NCI-H2171 treated with DMSO at 0.1 percent for 48 hours (cell line): ENCODE results near the gene SPTSSB.

ENCODE experiments used
- DNase-seq: peaks from one replicate; lab custom pipeline; 2025; lab: John Stamatoyannopoulos, UW

Gene SPTSSB

DNA sequence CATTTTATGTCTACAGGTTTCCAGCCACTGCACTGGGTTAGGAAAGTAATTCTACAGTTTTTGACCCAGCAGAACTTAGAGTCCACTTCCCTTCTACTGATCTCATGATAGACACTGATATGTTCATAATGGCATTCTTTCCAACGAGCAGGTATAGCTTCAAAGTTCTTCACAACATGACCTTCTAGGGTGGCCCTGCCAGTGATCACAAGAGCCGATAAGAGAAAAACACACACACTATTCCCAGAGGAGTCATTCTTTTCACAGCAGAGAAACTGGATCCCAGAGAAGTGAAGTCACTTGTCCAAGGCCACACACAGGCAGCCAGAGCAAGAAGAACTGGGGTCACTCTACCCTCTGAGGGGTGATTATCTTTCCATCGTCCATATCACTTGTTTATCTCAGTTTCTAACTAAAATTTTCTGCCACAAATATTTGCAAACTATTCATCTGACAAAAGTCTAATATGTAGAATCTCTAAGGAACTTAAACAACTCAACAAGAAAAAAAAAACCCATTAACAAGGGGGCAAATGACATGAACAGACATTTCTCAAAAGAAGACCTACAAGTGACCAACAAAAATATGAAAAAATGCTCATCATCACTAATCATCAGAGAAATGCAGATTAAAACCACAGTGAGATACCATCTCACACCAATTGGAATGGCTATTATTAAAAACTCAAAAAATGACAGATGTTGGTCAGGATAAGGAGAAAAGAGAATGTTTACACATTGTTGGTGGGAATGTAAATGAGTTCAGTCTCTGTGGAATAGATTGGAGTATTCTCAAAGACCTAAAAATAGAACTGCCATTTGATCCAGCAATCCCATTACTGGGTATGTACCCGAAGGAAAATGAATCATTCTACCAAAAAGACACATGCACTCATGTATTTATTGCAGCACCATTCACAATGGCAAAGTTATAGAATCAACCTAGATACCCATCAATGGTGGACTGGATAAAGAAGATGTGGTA lies 31.5 kb downstream of the SPTSSB start:
- peak; percentile 62 for DNase-seq

DNA sequence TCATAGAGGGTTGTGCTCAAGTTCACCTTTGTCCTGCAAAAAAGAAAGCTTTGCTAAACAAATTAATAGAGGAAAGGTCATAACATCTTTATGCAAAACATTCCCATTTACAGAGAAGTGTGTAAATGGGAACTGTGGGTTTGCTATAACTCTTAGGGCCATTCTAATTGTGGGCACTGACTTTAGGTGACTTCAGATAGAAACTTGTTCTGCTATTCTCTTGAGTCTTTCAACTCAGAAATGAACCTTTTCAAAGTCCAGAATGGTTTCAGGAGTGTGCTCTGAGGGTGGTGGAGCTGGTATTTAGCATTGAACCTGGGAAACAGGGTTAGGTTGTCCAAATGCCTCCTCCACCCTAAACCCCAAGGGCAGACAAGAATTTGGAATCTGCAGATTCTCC lies 34.0 kb downstream of the SPTSSB start:
- no peak for DNase-seq

DNA sequence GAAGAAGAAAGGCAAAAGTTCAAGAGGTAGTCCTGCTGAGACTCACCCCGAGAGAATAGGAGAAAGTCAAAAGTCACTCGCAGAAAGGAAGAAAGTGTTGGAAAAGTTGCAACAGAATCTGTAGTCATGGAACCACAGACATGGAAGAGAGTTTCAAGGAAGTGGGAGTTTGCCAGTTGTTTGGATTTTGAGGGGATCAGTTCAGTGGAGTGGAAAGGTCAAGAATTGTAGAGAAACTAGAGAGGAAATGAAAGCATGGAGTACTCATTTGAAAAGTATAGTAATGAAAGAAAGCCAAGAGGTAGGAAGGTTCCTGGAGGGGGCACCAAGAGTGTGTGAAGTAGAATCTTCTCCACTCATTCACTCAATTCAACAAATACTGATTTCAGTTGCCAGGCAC lies 34.7 kb downstream of the SPTSSB start:
- no peak for DNase-seq

DNA sequence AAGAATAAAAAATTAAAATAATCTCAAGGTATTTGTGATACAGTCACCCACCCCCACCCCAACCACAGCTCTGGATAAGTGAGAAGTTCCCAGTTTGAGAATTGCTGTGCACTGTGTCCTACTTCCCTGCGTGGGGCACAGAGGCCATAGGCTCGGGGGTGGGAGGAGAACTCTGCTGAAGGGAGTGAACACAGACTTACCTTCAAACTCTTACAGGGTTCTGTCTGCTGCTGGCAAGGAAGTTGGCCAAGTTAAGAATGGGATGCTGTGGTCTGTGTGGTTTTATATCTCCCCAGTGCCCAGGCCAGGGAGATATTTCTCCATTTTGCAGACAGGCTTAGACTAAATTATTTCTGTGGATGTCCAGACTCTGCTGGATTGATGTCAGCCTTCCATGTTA lies 37.6 kb downstream of the SPTSSB start:
- no peak for DNase-seq

DNA sequence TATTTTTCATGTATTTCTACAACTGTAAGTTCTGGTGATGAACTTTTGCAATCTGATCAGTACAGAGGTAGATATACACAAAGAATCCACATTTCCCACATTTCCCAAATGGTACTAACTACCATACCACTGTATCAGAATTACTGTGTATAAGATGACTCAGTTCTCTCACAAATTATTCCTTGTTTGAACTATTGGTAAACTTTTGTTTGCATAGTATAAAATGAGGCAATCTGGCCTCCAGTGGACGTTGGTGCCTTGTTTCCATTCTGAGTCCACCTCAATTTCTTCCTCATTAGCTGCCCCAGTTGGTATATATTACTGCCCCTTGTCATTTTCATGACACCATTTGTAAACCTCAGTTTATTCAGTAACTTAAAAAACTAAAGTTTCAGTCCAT lies 38.5 kb downstream of the SPTSSB start:
- no peak for DNase-seq

DNA sequence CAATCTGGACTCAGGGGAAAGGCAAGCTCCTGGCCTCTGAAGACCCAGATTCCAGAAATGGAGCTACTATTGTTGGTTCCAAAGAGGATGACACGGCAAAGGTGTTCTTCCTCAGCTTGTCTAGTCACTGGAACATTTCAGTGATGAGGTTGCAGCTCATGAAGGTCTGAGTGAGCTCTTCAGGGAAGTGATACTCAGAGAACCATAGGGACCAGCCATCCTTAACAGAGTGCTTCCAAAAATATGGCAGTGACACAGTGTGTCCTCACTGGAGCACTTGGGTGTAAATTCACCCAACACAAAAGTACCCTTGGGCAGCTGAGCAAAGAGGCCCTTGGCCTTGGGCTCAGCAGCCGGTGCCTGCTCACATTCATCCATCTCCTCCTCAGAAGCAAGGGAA lies 46.3 kb downstream of the SPTSSB start:
- no peak for DNase-seq

DNA sequence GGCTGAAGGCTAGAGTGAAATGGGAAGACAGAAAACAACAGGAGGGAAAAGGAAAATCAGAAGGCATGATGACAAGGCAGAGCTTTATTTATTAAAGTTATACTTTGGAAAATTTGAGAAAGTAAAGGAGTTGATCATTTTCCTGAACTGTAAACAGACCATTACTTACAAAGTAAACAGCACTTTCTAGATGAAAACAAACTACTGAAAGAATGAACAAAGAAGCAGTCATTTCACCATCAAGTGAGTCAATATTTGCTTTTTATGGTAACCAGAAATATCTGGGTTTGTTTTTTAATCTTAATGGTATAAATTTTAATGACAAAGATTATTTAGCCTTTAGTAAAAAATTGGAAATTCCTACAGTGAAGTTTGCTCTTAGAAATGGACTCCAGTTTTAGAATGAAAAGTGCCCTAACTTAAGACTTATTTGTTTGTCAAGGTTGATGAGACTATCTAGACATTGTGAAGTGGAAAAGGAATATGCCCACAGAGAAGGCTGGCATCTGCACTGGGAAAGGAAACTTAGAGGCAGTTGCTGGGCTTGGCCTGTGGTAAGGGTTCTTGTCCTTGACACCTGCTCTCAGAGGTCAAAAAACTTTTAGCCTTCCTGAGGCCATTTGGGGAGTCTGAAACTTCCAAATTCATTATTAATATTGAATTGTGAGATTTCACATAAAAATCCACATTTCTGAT lies 47.2 kb downstream of the SPTSSB start:
- no peak for DNase-seq

DNA sequence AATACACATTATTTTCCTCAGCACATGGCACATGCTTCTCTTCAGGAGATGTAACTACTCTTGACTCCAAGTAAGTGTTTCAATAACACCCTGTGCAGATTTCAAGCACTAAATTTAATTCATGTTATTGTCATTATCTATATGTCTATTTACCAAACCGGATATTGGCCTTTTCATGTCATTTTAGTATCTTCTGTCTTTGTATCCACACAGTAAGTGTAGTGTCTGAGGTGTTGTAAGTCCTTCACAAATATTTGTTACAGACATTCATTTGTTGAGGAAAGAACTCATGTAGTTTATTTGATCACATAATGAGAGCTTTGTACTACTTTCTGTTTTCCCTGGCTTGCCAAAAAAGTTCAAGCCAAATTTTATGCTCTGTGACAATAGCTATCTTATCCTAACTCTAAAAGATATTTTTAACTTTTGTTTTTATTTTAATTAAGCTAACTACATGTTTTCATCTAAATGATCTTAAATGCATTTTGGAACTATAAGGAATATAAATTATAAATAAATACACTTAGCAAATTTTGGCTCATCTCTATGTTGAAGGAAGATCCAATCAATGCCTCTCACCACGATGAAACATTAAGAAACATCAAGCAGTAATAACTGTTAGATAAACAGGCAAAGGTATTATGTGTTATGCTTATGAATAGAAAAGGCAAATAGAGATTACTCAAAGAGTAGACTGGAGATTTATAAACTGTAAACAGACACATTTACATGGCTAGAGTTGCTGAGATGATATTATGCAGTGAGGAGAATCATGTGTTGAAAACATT lies 48.3 kb downstream of the SPTSSB start:
- no peak for DNase-seq

DNA sequence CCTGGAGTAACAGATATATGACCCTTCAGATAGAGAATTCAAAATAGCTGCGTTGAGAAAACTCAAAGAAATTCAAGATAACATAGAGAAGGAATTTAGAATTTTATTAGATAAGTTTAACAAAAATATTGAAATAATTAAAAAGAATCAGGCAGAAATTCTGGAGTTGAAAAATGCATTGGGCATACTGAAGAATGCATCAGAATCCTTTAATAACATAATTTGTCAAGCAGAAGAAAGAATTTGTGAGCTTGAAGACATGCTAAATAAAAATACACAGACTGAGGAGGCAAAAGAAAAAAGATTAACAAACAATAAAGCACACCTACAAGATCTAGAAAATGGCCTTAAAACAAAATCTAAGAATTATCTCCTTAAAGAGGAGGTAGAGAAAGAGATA lies 50.5 kb downstream of the SPTSSB start:
- no peak for DNase-seq

DNA sequence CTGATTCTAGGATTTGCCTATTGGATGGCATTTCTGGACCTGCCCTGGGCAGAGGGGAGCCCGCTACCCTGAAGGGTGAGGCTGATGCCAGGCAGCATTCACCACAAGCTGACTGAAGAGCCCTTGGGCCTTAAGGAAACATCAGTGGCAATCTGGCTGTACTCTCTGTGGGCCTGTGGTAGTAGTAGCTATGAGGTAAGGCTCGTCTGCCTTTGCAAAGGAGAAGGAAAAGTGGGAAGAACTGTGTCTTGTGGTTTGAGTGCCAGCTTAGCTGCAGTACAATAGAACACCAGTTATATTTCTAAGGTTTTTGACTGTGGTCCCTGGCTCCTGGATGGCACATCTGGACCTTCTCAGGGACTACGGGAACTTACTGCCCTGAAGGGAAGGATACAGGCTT lies 51.5 kb downstream of the SPTSSB start:
- no peak for DNase-seq

DNA sequence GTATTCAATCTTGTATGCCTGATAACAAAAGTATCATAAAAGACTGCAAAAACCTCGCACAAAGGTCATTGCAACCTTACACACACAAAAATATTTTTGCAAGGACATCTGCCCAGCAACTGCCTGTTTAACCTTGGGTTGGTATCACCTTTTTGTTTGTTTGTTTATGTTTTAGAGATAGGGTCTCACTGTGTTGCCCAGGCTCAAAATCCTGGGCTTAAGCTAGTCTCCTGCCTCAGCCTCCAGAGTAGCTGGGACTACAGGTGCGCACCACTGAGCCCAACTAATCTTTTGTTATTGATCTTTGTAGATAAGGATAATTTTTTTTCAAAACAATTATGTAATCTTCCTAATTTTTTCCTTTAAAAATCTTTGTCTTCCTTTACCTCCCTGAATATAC lies 54.2 kb downstream of the SPTSSB start:
- DNase-seq = no peak

DNA sequence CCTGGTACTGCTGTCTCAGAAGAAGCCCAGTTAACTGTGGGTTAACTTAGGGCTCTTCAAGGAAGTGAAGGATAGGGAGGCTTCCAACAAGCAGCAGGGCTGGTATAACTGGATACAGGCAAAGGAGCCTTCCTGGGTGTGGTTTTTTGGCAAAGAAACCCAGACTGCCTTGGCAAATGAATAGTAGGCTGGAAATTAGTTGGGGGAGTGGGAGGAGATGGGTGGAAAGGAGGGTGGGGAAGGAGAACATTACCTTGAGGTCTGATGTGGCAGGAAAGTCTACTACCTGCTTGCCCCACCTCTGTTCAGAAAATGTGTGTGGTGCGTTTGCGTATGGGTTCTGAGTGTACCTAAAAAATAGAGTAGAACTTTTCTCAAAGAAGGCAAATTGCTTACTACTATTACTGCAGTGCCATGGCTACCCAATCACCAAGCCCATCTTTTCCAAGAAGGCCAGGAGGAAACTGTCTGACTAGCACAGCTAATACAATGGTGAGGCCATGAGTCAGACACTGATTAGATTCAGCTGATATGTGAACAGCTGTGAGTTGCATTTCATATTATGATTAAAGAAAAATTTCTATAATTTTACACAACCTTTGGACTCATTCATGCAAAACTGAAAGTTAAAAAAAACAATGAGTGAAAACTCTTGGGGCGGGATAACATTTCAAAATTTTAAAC lies 55.2 kb downstream of the SPTSSB start:
- no peak for DNase-seq

DNA sequence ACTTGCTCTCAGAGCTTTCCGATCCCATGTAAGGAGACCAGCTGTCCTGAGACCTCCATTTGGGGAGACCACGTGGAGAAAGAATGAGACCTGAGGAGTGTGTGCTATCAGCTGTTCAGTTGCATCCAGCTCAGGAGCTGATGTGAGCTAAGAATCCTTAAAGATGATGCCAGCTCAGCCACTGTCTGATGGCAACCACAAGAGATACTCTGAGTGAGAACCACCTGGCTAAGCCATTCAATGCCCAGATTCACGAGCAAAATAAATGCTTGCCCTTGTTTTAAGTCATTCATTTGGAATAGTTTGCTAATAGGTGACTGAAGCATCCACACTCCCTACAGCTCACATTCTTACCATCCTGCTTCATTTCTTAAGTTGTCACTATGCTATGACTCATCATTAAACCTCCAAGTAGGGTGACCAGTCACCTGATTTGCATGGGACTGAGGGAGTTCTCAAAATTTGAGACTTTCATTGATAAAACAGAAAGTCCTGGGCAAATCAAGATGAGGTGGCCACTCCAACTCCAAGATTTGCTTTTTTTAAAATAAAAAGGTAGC lies 56.4 kb downstream of the SPTSSB start:
- DNase-seq = no peak

DNA sequence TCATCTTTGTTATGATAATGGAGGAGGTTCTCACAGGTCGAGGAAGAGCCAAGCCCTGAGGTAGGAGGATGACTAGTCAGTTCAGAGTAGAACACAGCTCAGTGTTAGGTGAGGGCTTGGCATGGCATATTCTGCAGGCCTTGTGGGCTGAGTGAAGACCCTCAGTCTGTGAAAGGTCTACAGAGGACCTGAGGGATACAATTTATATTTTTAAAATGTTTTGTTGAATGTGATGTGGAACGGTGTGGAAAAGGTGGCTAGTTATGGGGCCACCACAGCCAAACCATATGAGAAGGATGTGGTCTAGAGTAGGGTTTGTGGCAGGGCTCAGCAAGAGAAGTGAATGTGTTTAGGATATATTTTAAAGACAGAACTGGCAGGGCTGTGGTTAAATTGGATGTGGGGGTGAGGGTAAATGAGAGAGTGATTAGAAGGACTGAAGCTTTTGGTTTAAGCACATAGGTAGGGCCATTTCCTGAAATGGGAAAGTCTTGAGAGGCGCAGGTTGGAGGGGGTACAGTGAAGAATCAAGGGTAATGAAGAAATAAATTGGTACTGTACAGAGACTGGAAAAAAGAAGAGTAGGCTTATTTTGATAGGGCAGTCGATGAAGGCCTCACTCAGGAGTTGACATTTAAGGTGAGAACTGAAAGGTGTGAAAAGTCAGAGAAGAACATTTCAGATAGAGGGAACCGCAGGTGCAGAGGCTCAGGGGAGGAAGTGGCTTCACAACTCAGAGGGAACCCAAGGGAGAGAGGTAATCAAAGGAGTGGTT lies 60.5 kb downstream of the SPTSSB start:
- DNase-seq = no peak

DNA sequence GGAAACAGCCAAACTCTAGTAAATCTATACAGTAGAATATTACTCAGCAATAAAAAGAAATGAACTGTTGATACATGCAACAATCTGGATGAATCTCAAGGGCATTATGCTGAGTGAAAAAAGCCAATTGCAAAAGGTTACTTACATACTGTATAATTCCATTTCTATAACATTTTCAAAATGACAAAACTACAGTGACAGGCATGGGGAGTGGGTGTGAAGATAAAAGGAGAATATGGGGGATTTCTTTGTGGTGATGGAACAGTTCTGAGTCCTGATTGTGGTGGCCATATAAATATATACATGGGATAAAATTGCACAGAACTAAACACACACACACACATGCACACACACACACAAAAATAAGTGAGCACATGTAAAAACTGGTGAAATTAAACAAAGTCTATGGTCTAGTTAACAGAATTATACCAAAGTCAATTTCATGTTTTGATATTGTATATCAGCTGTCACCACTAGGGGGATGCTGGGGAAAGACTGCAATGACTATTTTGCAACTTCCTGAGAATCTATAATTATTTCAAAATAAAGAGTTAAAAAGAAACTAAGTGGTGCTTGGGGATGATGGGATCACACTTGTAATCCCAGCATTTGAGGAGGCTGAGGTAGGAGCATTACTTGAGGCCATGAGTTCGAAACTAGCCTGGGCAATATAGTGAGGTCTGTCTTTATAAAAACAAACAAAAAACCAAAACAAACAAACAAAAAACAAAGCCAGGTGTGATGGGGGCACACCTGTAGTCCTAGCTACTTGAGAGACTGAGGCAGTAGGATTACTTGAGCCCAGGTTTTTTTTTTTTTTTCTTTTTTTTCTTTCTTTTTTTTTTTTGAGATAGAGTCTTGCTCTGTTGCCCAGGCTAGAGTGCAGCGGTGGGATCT lies 66.0 kb downstream of the SPTSSB start:
- no peak for DNase-seq

DNA sequence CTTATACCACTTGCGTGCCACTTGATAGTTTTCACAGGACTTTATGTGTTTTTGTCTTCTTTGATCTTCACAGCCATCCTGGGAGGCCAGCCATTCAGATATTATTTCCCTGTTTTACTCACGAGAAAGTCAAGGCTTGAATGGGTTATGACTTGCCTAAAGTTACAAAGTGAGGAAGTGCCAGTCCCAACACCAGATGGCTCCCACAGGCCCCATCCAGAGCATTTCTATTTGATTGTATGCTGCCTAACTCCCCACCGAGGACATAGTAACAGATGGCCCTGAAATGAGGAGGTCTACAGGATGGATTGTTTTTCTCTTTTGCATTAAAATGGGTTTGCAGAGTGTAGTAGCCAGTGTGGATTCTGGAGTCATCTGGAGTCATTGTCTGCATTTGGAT lies 74.5 kb downstream of the SPTSSB start:
- peak; percentile 94 for DNase-seq

DNA sequence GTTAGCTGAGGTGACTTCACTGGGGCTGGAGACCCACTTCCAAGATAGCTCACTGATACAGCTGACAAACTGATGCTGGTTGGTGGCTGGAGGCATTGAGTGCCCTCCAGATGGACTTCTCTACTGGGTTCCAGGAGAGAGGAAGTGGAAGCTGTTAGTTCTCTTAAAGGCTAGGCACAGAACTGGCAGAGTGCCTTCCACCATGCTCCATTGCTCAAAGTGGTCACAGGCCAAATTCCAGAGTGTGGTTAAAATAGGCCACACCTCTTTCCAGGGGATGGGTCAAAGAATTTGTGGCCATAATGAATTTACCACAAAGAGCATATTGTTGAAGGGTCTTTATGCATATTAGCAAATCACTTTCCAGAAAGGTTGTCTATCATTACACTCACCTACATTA lies 76.0 kb downstream of the SPTSSB start:
- DNase-seq = no peak
